ENCODE results near the gene RAET1E. TPM values are rescaled to one million over a fixed set of nuclear protein-coding genes. Genes with fewer than 3 reads are reported as not detected.
A peak's percentile ranks its signal among the peaks of the same experiment; 100 is the strongest.
"Not testable (repeated sequence)": the region's sequence is repeated elsewhere in the genome, so short reads cannot be mapped to it uniquely, and the experiment has no call there.

Gene RAET1E
- total and polyA plus RNA-seq, 2 experiments from 2014 or later = 8.1 to 10.4 TPM

DNA sequence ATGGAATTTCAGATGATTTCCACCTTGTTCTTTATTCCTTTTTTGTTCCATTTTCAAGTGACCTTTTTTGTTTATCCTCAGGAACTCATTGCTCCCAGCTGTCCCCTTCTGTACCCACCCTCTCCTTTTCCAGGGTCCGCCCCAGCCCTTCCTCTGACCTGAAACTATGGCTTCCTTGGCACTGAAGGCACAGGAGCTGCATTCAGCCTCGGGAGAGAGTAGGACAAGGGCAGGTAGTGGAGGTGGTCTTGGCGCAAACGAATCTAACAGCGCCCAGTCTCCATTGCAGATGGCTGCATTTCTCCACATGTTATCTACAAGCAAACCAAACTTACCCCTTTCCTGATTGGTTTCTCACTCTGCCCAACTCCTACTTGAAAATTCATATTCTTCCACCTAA lies 35.1 kb upstream of the RAET1E start:
- Histone ChIP-seq H3F3A (ENCODE audit: insufficient read depth) (peaks cover 17% of the 10 kb centered on the region), H3K27ac (no peak overlapping the region), H2AFZ (no peak overlapping the region), H3K36me3 (ENCODE audit: low read depth) (no peaks in the 10 kb centered on the region), H3K79me2 (ENCODE audit: insufficient read depth) (no peaks in the 10 kb centered on the region), H4K20me1 (ENCODE audit: insufficient read depth) (no peaks in the 10 kb centered on the region), H3K4me1 (ENCODE audit: insufficient read depth) (no peaks in the 10 kb centered on the region), H3K9me2 (ENCODE audit: insufficient read depth) (no peaks in the 10 kb centered on the region), H3K27me3 (replicated peaks; ENCODE audit: insufficient read depth) (peaks cover 9% of the 10 kb centered on the region; the same call in 1 of the 2 replicates), H3K4me2 (ENCODE audit: unreplicated experiment) (no peak overlapping the region), H3K9me3 (ENCODE audit: low read depth) (no peaks in the 10 kb centered on the region), H3K9ac (no peak overlapping the region), H3K4me3 (no peak overlapping the region)
- TF ChIP-seq EZH2phosphoT487 (IDR thresholded peaks at IDR 0.05; ENCODE audit: insufficient read depth, low read depth) = no peak
- TF ChIP-seq EZH2 (IDR thresholded peaks at IDR 0.05; ENCODE audit: insufficient read depth, poor library complexity, severe bottlenecking) = no peak
- DNase-seq = no peak
- 62 to 66% methylated on average over 5 of the region's 5 CpGs for WGBS, 2 experiments (ENCODE audit: low coverage in 1 of 2, low lambda C conversion rate in 2 of 2, missing lambda C conversion rate in 2 of 2)
- in situ Hi-C loops (cut with MboI) = loop anchor here (10.0 kb wide), 1 partner anchor 82 kb away; no protein-coding TSS in a partner anchor

DNA sequence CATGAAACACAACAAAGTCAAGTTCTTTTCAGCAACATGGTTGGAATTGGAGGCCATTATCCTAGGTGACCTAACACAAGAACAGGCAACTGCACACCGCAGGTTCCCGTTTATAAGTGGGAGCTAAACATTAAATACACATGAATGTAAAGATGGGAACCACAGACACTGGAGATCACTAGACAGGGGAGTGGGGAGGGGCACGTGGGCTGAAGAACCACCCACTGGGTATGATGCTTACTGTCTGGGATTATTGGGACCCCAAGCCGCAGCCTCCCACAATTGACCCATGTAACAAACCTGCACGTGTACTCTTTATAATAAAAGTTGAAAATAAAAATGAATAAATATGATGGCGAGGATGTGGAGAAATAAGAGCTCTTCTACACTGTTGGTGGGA lies 33.6 kb upstream of the RAET1E start:
- Histone ChIP-seq H3K36me3 (ENCODE audit: low read depth) (no peaks in the 10 kb centered on the region), H3K27me3 (replicated peaks; ENCODE audit: insufficient read depth) (peaks cover 9% of the 10 kb centered on the region; the same call in 1 of the 2 replicates), H3K27ac (no peak overlapping the region), H3K9me3 (ENCODE audit: low read depth) (no peaks in the 10 kb centered on the region), H3K79me2 (ENCODE audit: insufficient read depth) (no peaks in the 10 kb centered on the region), H4K20me1 (ENCODE audit: insufficient read depth) (no peaks in the 10 kb centered on the region), H3K9ac (no peak overlapping the region), H3K9me2 (ENCODE audit: insufficient read depth) (no peaks in the 10 kb centered on the region), H3K4me2 (ENCODE audit: unreplicated experiment) (no peak overlapping the region), H3F3A (ENCODE audit: insufficient read depth) (0 out of 2 replicates have a peak, but pooled peaks cover 6% of the 10 kb centered on the region), H3K4me3 (no peak overlapping the region), H3K4me1 (ENCODE audit: insufficient read depth) (no peaks in the 10 kb centered on the region), H2AFZ (no peak overlapping the region)
- 66 to 74% methylated on average over 6 of the region's 6 CpGs for WGBS, 2 experiments (ENCODE audit: low coverage in 1 of 2, low lambda C conversion rate in 2 of 2, missing lambda C conversion rate in 2 of 2)
- DNase-seq = no peak
- TF ChIP-seq EZH2 (IDR thresholded peaks at IDR 0.05; ENCODE audit: insufficient read depth, poor library complexity, severe bottlenecking) = no peak
- TF ChIP-seq EZH2phosphoT487 (IDR thresholded peaks at IDR 0.05; ENCODE audit: insufficient read depth, low read depth) = no peak
- in situ Hi-C loops (cut with MboI) = loop anchor here (10.0 kb wide), 1 partner anchor 83 kb away; no protein-coding TSS in a partner anchor

DNA sequence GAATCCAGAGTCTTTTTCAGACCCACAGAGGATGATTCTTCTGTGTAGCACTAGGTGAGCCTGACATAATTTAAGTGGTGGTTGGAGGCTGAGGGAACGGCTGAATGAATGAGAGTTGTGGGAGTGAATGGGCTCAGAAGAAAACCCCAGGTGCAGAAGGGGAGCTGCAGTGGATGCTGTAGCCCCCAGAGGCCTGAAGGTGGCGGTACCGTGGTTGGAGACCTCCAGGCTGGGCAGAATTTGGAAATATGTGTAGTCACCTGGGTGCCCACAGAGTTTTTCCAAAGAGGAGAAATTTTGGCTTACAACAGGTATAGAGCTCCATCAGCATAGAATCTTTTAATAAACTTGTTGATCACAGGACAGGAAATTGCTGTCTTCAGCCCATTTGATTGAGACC lies 31.5 kb upstream of the RAET1E start:
- Histone ChIP-seq H3K4me1 (ENCODE audit: insufficient read depth) (no peaks in the 10 kb centered on the region), H3K9me3 (ENCODE audit: low read depth) (no peaks in the 10 kb centered on the region), H2AFZ (no peak overlapping the region), H3K9me2 (ENCODE audit: insufficient read depth) (no peaks in the 10 kb centered on the region), H4K20me1 (ENCODE audit: insufficient read depth) (no peaks in the 10 kb centered on the region), H3F3A (ENCODE audit: insufficient read depth) (no peaks in the 10 kb centered on the region), H3K4me2 (ENCODE audit: unreplicated experiment) (no peak overlapping the region), H3K36me3 (ENCODE audit: low read depth) (no peaks in the 10 kb centered on the region), H3K9ac (no peak overlapping the region), H3K4me3 (no peak overlapping the region), H3K27me3 (replicated peaks; ENCODE audit: insufficient read depth) (peaks cover 9% of the 10 kb centered on the region; the same call in 1 of the 2 replicates), H3K79me2 (ENCODE audit: insufficient read depth) (no peaks in the 10 kb centered on the region), H3K27ac (no peak overlapping the region)
- DNase-seq = peak; percentile 39
- 9 to 11% methylated on average over 3 of the region's 3 CpGs for WGBS, 2 experiments (ENCODE audit: low coverage in 1 of 2, low lambda C conversion rate in 2 of 2, missing lambda C conversion rate in 2 of 2)
- no peak for TF ChIP-seq EZH2 (IDR thresholded peaks at IDR 0.05; ENCODE audit: insufficient read depth, poor library complexity, severe bottlenecking)
- in situ Hi-C loops (cut with MboI) = no loop called here

DNA sequence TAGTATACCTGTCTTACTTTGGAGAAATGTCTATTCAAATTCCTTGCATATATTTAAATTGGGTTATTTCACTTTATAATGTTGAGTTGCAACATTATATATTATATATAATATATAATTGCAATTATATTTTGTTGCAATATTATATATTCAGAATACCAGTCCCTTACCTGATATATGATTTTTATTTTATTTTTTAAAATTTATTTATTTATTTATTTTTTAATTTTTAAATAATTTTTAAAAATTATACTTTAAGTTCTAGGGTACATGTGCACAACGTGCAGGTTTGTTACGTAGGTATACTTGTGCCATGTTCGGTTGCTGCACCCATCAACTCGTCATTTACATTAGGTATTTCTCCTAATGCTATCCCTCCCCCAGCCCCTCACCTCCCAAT lies 29.1 kb upstream of the RAET1E start:
- H3K36me3 ChIP-seq (ENCODE audit: low read depth); H3K4me1 ChIP-seq (ENCODE audit: insufficient read depth); DNase-seq; H4K20me1 ChIP-seq (ENCODE audit: insufficient read depth); H3K9ac ChIP-seq; H3K4me2 ChIP-seq (ENCODE audit: unreplicated experiment); H3K9me2 ChIP-seq (ENCODE audit: insufficient read depth); in situ Hi-C loops (cut with MboI); H2AFZ ChIP-seq; H3K79me2 ChIP-seq (ENCODE audit: insufficient read depth); H3F3A ChIP-seq (ENCODE audit: insufficient read depth); H3K4me3 ChIP-seq; H3K27ac ChIP-seq; H3K9me3 ChIP-seq (ENCODE audit: low read depth); H3K27me3 ChIP-seq (replicated peaks; ENCODE audit: insufficient read depth): not testable (repeated sequence)
- WGBS, 2 experiments (ENCODE audit: low coverage in 1 of 2, low lambda C conversion rate in 2 of 2, missing lambda C conversion rate in 2 of 2) = 64 to 70% methylated on average over 4 of the region's 4 CpGs
